GM06990 (cell line): Measurements from ENCODE around the gene SLC7A14.

ENCODE experiments used
- DNase-seq: peaks from one replicate; pipeline ENCODE4 v3.0.0-alpha.2; 2011; ENCODE audit not compliant: insufficient read length; ENCODE audit errors: extremely low read depth
- H3K27me3 ChIP-seq: replicated peaks from 2 replicates; pipeline ENCODE4 v1.6.0; 2011; ENCODE audit warnings: low read length; ENCODE audit not compliant: control insufficient read depth, insufficient read depth
- H3K36me3 ChIP-seq: 2 replicates; pipeline ENCODE4 v1.5.1; 2011; ENCODE audit warnings: low read length; ENCODE audit not compliant: control insufficient read depth, insufficient read depth
- H3K4me3 ChIP-seq: replicated peaks from 2 replicates; pipeline ENCODE4 v1.5.1; 2011; ENCODE audit warnings: low read depth, mild to moderate bottlenecking, control low read depth, low read length
- CTCF ChIP-seq: IDR thresholded peaks from 2 replicates; pipeline ENCODE4 v1.5.1; 2011; ENCODE audit warnings: low read length, control low read depth, mild to moderate bottlenecking, inconsistent platforms; ENCODE audit not compliant: insufficient read depth, poor library complexity, severe bottlenecking

Gene SLC7A14

GRCh38 chr3:170500462-170500861 lies 85.4 kb downstream of the SLC7A14 start:
- H3K36me3 ChIP-seq: no peaks in the 10 kb centered on the region
- H3K27me3 ChIP-seq: no peaks in the 10 kb centered on the region; the same call in 1 of the 2 replicates
- TF ChIP-seq CTCF: no peak
- no peak for DNase-seq
- no peak overlapping the region for H3K4me3 ChIP-seq

DNA sequence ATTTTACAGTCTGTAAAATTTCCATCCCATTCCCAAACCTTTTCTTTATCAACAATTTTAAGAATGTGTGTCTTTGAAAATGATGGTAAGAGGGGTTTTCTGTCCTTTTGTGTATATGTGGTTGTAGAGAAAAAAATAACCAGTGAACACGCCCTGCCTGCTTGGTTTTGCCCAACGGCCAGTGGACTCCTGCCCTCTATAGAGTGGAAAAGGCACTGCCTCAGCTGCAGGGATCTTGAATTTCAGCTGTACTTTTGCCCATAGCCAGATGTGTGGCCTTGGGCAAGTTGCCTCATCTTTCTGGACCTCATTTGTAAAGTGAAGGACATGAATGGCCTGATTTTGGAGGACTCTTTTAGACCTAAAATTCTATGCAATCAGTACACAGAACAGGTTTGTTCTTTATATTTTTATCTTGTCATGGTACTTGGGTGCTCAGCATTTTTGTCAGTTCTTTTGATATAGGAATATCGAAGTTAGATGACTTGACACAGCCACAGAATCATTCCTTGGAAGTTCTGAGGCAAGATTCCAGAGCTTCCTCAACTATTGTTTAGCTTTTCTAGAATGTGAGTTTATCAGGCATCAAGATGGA lies 86.2 kb downstream of the SLC7A14 start:
- Histone ChIP-seq H3K4me3 (no peak overlapping the region), H3K27me3 (no peaks in the 10 kb centered on the region; the same call in 1 of the 2 replicates), H3K36me3 (no peaks in the 10 kb centered on the region)
- no peak for DNase-seq
- TF ChIP-seq CTCF: peak; percentile 65

GRCh38 chr3:170497207-170498095 lies 88.4 kb downstream of the SLC7A14 start:
- H3K36me3 ChIP-seq: no peaks in the 10 kb centered on the region
- no peaks in the 10 kb centered on the region; the same call in 1 of the 2 replicates for H3K27me3 ChIP-seq
- H3K4me3 ChIP-seq: no peak overlapping the region
- no peak for TF ChIP-seq CTCF
- DNase-seq: no peak

DNA sequence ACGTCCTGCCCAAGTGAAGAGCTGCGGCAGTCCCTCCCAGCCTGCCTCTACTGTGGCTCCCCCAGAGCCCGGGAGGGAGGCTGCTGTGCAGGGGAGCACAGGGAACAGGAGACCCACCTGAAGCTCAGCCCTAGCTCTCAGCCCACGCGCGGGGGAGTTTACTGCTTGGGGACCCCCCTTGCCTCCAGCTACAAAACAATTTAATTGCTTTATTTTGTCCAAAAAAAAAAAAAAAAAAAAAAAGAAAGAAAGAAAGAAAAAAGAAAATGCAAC lies 89.1 kb downstream of the SLC7A14 start:
- DNase-seq: no peak
- no peak for TF ChIP-seq CTCF
- Histone ChIP-seq H3K4me3 (no peak overlapping the region), H3K36me3 (no peaks in the 10 kb centered on the region), H3K27me3 (no peaks in the 10 kb centered on the region; the same call in 1 of the 2 replicates)

DNA sequence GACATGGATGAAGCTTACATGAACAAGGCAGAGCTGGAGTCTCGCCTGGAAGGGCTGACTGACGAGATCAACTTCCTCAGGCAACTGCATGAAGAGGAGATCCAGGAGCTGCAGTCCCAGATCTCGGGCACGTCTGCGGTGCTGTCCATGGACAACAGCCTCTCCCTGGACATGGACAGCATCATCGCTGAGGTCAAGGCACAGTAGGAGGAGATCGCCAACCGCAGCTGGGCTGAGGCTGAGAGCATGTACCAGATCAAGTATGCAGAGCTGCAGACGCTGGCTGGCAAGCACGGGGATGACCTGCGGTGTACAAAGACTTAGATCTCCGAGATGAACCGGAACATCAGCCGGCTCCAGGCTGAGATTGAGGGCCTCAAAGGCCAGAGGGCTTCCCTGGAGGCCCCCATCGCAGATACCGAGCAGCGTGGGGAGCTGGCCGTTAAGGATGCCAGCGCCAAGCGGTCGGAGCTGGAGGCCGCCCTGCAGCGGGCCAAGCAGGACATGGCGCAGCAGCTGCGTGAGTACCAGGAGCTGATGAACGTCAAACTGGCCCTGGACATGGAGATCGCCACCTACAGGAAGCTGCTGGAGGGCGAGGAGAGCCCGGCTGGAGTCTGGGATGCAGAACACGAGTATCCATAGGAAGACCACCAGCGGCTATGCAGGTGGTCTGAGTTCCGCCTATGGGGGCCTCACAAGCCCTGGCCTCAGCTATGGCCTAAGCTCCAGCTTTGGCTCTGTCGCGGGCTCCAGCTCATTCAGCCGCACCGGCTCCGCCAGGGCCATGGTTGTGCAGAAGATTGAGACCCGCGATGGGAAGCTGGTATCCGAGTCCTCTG lies 89.6 kb downstream of the SLC7A14 start:
- H3K27me3 ChIP-seq: no peaks in the 10 kb centered on the region; the same call in 1 of the 2 replicates
- H3K36me3 ChIP-seq: no peaks in the 10 kb centered on the region
- DNase-seq: no peak
- H3K4me3 ChIP-seq: no peak overlapping the region
- TF ChIP-seq CTCF: no peak
